GM18519 (cell line): Measurements from ENCODE around the gene METTL4.
A peak's percentile ranks its signal among the peaks of the same experiment; 100 is the strongest.
"Not testable (repeated sequence)": the region's sequence is repeated elsewhere in the genome, so short reads cannot be mapped to it uniquely, and the experiment has no call there.

Experiments
- ATAC-seq: cut with Tn5 transposase; IDR thresholded peaks from one replicate; pipeline ENCODE4 v1.9.1; 2021; ENCODE audit warnings: mild to moderate bottlenecking, moderate library complexity; ENCODE audit not compliant: unreplicated experiment, low FRiP score

METTL4 gene

GRCh38 chr18:2526329-2526728 is 45.0 kb downstream of the METTL4 start:
- ATAC-seq = no peak

GRCh38 chr18:2524794-2525198 is 46.5 kb downstream of the METTL4 start:
- not testable (repeated sequence) for ATAC-seq

- no peak for ATAC-seq
Observed at GRCh38 chr18:2522112-2522511, 49.2 kb downstream of the METTL4 start.

GRCh38 chr18:2518473-2518872 is 52.8 kb downstream of the METTL4 start:
- no peak for ATAC-seq

- peak; percentile 70 for ATAC-seq
Observed at GRCh38 chr18:2515908-2516625, 55.2 kb downstream of the METTL4 start.

GRCh38 chr18:2515171-2515787 is 56.0 kb downstream of the METTL4 start:
- ATAC-seq = no peak

- ATAC-seq = no peak
Observed at GRCh38 chr18:2513616-2514015, 57.7 kb downstream of the METTL4 start.

- ATAC-seq = no peak
Observed at GRCh38 chr18:2512059-2512458, 59.2 kb downstream of the METTL4 start.

GRCh38 chr18:2511451-2511850 is 59.9 kb downstream of the METTL4 start:
- ATAC-seq = no peak

GRCh38 chr18:2510416-2510815 is 60.9 kb downstream of the METTL4 start:
- ATAC-seq = no peak

GRCh38 chr18:2508678-2509077 is 62.6 kb downstream of the METTL4 start:
- no peak for ATAC-seq

- ATAC-seq = no peak
Observed at GRCh38 chr18:2508155-2508554, 63.1 kb downstream of the METTL4 start.

GRCh38 chr18:2504642-2505041 is 66.7 kb downstream of the METTL4 start:
- no peak for ATAC-seq

- ATAC-seq = no peak
Observed at GRCh38 chr18:2502880-2503279, 68.4 kb downstream of the METTL4 start.

GRCh38 chr18:2502394-2502793 is 68.9 kb downstream of the METTL4 start:
- ATAC-seq = no peak

- ATAC-seq = no peak
Observed at GRCh38 chr18:2497797-2498196, 73.5 kb downstream of the METTL4 start.

- no peak for ATAC-seq
Observed at GRCh38 chr18:2495381-2495780, 75.9 kb downstream of the METTL4 start.

GRCh38 chr18:2494921-2495320 is 76.4 kb downstream of the METTL4 start:
- no peak for ATAC-seq
